AG09309 (cell line): ENCODE results near the gene SLC39A11.

Experiments
- DNase-seq: peaks from one replicate; pipeline ENCODE4 v3.0.0-alpha.2; 2010; ENCODE audit warnings: low read depth
- H3K4me3 ChIP-seq: 2 replicates; pipeline ENCODE4 v1.5.1; 2011; ENCODE audit warnings: mild to moderate bottlenecking, low read depth, low read length, moderate library complexity; ENCODE audit not compliant: control insufficient read depth
- TF ChIP-seq, protein P1 (sequence below): IDR thresholded peaks from 2 replicates; pipeline ENCODE4 v1.5.1; 2011; ENCODE audit warnings: mild to moderate bottlenecking, low read depth, low read length, inconsistent platforms; ENCODE audit not compliant: insufficient read depth, control insufficient read depth; ENCODE audit errors: missing control alignments

The SLC39A11 gene

GRCh38 chr17:72751746-72752145, 340.7 kb downstream of the SLC39A11 start:
- H3K4me3 ChIP-seq, result no peak overlapping the region
- no peak for DNase-seq
- TF ChIP-seq, protein P1, sequence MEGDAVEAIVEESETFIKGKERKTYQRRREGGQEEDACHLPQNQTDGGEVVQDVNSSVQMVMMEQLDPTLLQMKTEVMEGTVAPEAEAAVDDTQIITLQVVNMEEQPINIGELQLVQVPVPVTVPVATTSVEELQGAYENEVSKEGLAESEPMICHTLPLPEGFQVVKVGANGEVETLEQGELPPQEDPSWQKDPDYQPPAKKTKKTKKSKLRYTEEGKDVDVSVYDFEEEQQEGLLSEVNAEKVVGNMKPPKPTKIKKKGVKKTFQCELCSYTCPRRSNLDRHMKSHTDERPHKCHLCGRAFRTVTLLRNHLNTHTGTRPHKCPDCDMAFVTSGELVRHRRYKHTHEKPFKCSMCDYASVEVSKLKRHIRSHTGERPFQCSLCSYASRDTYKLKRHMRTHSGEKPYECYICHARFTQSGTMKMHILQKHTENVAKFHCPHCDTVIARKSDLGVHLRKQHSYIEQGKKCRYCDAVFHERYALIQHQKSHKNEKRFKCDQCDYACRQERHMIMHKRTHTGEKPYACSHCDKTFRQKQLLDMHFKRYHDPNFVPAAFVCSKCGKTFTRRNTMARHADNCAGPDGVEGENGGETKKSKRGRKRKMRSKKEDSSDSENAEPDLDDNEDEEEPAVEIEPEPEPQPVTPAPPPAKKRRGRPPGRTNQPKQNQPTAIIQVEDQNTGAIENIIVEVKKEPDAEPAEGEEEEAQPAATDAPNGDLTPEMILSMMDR, result no peak

- TF ChIP-seq, protein P1, result no peak
- no peak overlapping the region for H3K4me3 ChIP-seq
- DNase-seq, result no peak
These were observed 343.3 kb downstream of the SLC39A11 start for GRCh38 chr17:72749119-72749572.

DNA sequence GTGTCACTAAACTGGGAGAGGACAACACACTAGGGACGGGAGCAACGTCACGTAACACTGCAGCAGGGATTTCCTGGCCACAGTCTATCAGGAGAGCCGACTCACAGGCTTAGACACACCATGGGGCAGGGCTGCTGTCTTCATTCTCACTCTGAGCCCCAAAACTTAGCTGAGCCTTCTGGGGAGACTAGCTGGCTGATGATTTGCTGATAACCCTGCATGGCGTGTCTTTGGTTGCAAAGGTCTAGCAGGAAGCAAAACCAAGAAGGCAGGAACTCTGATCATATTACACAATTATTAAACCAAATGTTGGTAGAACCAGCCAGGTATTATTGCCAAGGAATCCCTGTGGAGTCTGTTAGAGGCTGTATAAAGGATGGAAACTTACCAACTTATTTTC, 345.0 kb downstream of the SLC39A11 start:
- TF ChIP-seq, protein P1, result no peak
- no peak overlapping the region for H3K4me3 ChIP-seq
- DNase-seq, result no peak

DNA sequence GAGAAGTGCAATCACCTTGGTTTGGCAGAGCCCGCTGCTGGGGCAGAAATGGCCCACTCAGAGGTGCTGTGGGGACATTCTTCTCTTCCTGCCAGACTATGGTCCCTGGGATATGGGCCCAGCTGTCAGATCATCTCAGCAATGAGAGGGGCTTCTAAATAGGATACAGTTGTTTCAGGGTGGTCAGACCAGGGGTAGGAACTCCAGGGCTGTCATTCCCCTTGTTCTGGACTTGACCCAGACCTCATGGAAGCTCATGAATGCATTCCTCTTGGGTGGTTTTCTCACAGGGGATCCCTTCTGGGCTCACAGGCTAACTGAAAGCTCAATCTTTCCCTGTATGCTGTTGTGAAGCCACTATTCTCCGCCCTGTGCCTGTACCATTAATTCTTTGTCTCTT, 347.2 kb downstream of the SLC39A11 start:
- H3K4me3 ChIP-seq, result no peak overlapping the region
- no peak for DNase-seq
- TF ChIP-seq, protein P1, result no peak

DNA sequence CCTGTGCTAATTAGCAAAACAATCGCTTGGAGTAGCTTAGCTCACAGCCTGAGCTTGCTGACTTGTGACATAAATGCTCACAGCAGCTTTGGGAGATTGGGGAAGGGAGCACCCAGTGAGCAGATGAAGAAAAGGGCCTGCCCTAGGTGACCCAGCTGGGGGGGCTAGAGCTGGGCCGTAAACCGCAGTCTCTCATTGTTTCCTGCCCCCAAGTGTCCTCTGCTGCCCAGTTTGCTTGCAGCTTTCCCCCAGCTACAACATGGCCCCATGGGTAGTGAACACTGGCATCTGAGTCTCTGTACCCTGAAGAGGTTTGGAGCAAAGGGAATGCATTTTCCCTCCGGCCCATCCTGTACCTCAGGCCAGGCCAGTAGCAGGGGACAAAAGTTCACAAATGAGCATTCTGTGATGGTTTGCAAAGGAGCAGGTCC, 349.4 kb downstream of the SLC39A11 start:
- no peak for DNase-seq
- no peak overlapping the region for H3K4me3 ChIP-seq

DNA sequence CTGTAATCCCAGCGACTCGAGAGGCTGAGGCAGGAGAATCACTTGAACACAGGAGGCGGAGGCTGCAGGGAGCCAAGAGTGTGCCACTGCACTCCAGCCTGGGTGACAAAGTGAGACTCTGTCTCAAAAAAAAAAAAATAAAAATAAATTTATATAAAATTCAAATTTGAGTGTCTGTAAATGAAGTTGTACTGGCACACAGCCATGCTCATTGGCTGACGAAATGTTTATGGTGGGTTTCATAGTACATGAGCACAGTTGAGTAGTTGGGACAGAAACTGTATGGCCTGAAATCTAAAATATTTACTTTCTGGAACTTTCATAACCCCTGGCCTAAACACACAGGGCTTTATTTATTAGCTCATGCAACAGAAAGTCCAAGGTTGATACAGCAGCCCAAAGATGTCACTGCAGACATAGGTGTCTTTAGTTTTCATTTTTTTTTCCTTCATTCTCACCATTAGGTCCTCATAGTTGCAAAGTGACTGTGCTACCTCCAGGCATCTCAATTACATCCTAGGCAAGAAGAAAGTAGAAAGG, 355.3 kb downstream of the SLC39A11 start:
- H3K4me3 ChIP-seq, result no peak overlapping the region
- TF ChIP-seq, protein P1, result no peak
- no peak for DNase-seq

More for the DNA sequence above, 349.4 kb downstream of the SLC39A11 start:
- TF ChIP-seq, protein P1, result no peak

DNA sequence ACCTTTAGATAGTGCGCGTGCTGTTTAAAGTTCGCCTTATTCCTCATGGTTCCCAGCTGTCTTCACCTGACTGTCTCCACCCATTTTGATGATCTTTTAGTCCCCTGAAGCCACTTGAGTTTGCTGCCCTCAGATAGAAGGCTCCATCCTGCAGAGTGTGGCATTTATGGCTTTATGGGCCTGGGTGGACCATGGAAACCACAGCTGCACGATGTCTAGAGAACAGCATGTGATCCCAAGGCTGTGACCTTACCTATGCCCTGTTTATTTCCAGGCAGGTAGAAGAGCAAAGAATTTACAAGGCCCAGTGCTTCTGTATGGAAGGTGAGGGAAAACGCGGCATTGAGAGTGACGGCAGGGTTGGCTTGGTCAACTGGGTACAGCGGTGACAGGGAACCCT, 356.9 kb downstream of the SLC39A11 start:
- no peak overlapping the region for H3K4me3 ChIP-seq
- DNase-seq, result no peak
- TF ChIP-seq, protein P1, result no peak
